Glomerular visceral epithelial cell (primary cell): Measurements from ENCODE around the gene ADK.

Experiments used
- DNase-seq: peaks from one replicate; pipeline ENCODE4 v3.0.0-alpha.2; 2016; ENCODE audit errors: extremely low spot score

Gene ADK

GRCh38 chr10:74600170-74600569, 449.1 kb downstream of the ADK start:
- no peak for DNase-seq

GRCh38 chr10:74602576-74602975, 451.6 kb downstream of the ADK start:
- no peak for DNase-seq

- no peak for DNase-seq
Observed at GRCh38 chr10:74610299-74610698, 459.3 kb downstream of the ADK start.

GRCh38 chr10:74612195-74612594, 461.2 kb downstream of the ADK start:
- DNase-seq = no peak

- no peak for DNase-seq
Observed at GRCh38 chr10:74620626-74621025, 469.6 kb downstream of the ADK start.

GRCh38 chr10:74623786-74624185, 472.8 kb downstream of the ADK start:
- no peak for DNase-seq

- no peak for DNase-seq
Observed at GRCh38 chr10:74624501-74624900, 473.5 kb downstream of the ADK start.

GRCh38 chr10:74628136-74628535, 477.1 kb downstream of the ADK start:
- DNase-seq = no peak

- DNase-seq = no peak
Observed at GRCh38 chr10:74634995-74635536, 484.0 kb downstream of the ADK start.

GRCh38 chr10:74635655-74636054, 484.6 kb downstream of the ADK start:
- DNase-seq = no peak

- no peak for DNase-seq
Observed at GRCh38 chr10:74637685-74638084, 486.7 kb downstream of the ADK start.

GRCh38 chr10:74640134-74640921, 489.3 kb downstream of the ADK start:
- no peak for DNase-seq

- DNase-seq = no peak
Observed at GRCh38 chr10:74641659-74642058, 490.6 kb downstream of the ADK start.

- DNase-seq = no peak
Observed at GRCh38 chr10:74642901-74643595, 492.0 kb downstream of the ADK start.

GRCh38 chr10:74643596-74643975, 492.6 kb downstream of the ADK start:
- no peak for DNase-seq

- DNase-seq = no peak
Observed at GRCh38 chr10:74644738-74645137, 493.7 kb downstream of the ADK start.

GRCh38 chr10:74645692-74646091, 494.7 kb downstream of the ADK start:
- no peak for DNase-seq

- DNase-seq = no peak
Observed at GRCh38 chr10:74650613-74651012, 499.6 kb downstream of the ADK start.

GRCh38 chr10:74651565-74651964, 500.5 kb downstream of the ADK start:
- no peak for DNase-seq

- DNase-seq = no peak
Observed at GRCh38 chr10:74652664-74653063, 501.6 kb downstream of the ADK start.

- DNase-seq = no peak
Observed at GRCh38 chr10:74658511-74658910, 507.5 kb downstream of the ADK start.

GRCh38 chr10:74662635-74663034, 511.6 kb downstream of the ADK start:
- no peak for DNase-seq

- no peak for DNase-seq
Observed at GRCh38 chr10:74669210-74669609, 518.2 kb downstream of the ADK start.
